ENCODE results near the gene CALML5. TPM values are rescaled to one million over a fixed set of nuclear protein-coding genes. Genes with fewer than 3 reads are reported as not detected.

Gene CALML5
- total RNA-seq, 1 experiment from 2014 or later, result not detected

- peak overlapping the region; percentile 78 for H3K27ac Mint-ChIP-seq (ENCODE audit: low read depth, unreplicated experiment)
- intact Hi-C loops (cut with micrococcal nuclease), result loop anchor here (5.0 kb wide), 1 partner anchor 71 kb away; no protein-coding TSS in a partner anchor
- ChIA-PET POLR2A (interaction anchor here (0.6 to 5.2 kb wide), 19 partner anchors 9 to 348 kb away, joined by 3 to 45 read pairs (median 5); partner anchors contain the start of gene CALML3), CTCF (interaction anchor here (0.6 to 1.0 kb wide), 4 partner anchors 24 to 157 kb away, joined by 3 to 4 read pairs (median 4); no protein-coding TSS in a partner anchor)
- no peak for TF ChIP-seq CTCF (IDR thresholded peaks at IDR 0.05; ENCODE audit: unreplicated experiment)
- DNase-seq (ENCODE audit: unreplicated experiment), result no peak
- peaks cover 25% of the 10 kb centered on the region for H3K4me1 Mint-ChIP-seq (ENCODE audit: insufficient read depth, unreplicated experiment)
- peaks cover 23% of the 10 kb centered on the region for H3K36me3 Mint-ChIP-seq (ENCODE audit: insufficient read depth, unreplicated experiment)
- no TSS peak for BruUV-seq (replicated peaks)
- peaks cover 7% of the 10 kb centered on the region for H3K9me3 Mint-ChIP-seq (ENCODE audit: unreplicated experiment)
- H3K4me3 Mint-ChIP-seq (ENCODE audit: unreplicated experiment), result peak overlapping the region; percentile 43
- no peaks in the 10 kb centered on the region for H3K27me3 Mint-ChIP-seq (ENCODE audit: insufficient read depth, unreplicated experiment)
Measured at GRCh38 chr10:5465976-5466450, 33.4 kb downstream of the CALML5 start.

- ChIA-PET POLR2A (interaction anchor here (0.6 to 5.2 kb wide), 10 partner anchors 12 to 204 kb away, joined by 3 to 31 read pairs (median 4); no protein-coding TSS in a partner anchor), CTCF (interaction anchor here (0.6 to 2.1 kb wide), 6 partner anchors 16 to 615 kb away, joined by 3 to 9 read pairs (median 4); no protein-coding TSS in a partner anchor)
- intact Hi-C loops (cut with micrococcal nuclease), result no loop called here
- Mint-ChIP-seq H3K27me3 (ENCODE audit: insufficient read depth, unreplicated experiment) (no peaks in the 10 kb centered on the region), H3K9me3 (ENCODE audit: unreplicated experiment) (peaks cover 7% of the 10 kb centered on the region), H3K36me3 (ENCODE audit: insufficient read depth, unreplicated experiment) (peaks cover 29% of the 10 kb centered on the region), H3K4me1 (ENCODE audit: insufficient read depth, unreplicated experiment) (peaks cover 25% of the 10 kb centered on the region), H3K4me3 (ENCODE audit: unreplicated experiment) (no peak overlapping the region), H3K27ac (ENCODE audit: low read depth, unreplicated experiment) (no peak overlapping the region)
- DNase-seq (ENCODE audit: unreplicated experiment), result no peak
- BruUV-seq (replicated peaks), result no TSS peak
- TF ChIP-seq CTCF (IDR thresholded peaks at IDR 0.05; ENCODE audit: unreplicated experiment), result no peak
Measured at GRCh38 chr10:5464546-5464945, 34.8 kb downstream of the CALML5 start.

- H3K36me3 Mint-ChIP-seq (ENCODE audit: insufficient read depth, unreplicated experiment), result peaks cover 43% of the 10 kb centered on the region
- ChIA-PET POLR2A (interaction anchor here (0.8 to 5.2 kb wide), 9 partner anchors 11 to 160 kb away, joined by 3 to 31 read pairs (median 4); no protein-coding TSS in a partner anchor), CTCF (interaction anchor here (1.8 to 2.1 kb wide), 3 partner anchors 87 to 160 kb away, joined by 4 to 11 read pairs (median 9); no protein-coding TSS in a partner anchor)
- peaks cover 32% of the 10 kb centered on the region for H3K4me1 Mint-ChIP-seq (ENCODE audit: insufficient read depth, unreplicated experiment)
- no peak for DNase-seq (ENCODE audit: unreplicated experiment)
- peaks cover 7% of the 10 kb centered on the region for H3K9me3 Mint-ChIP-seq (ENCODE audit: unreplicated experiment)
- no peak for TF ChIP-seq CTCF (IDR thresholded peaks at IDR 0.05; ENCODE audit: unreplicated experiment)
- no peak overlapping the region for H3K4me3 Mint-ChIP-seq (ENCODE audit: unreplicated experiment)
- H3K27ac Mint-ChIP-seq (ENCODE audit: low read depth, unreplicated experiment), result peak overlapping the region; percentile 39
- no TSS peak for BruUV-seq (replicated peaks)
- intact Hi-C loops (cut with micrococcal nuclease), result no loop called here
- no peaks in the 10 kb centered on the region for H3K27me3 Mint-ChIP-seq (ENCODE audit: insufficient read depth, unreplicated experiment)
Measured at GRCh38 chr10:5462841-5463293, 36.5 kb downstream of the CALML5 start.

GRCh38 chr10:5461914-5462840, 37.2 kb downstream of the CALML5 start:
- peaks cover 49% of the 10 kb centered on the region for H3K36me3 Mint-ChIP-seq (ENCODE audit: insufficient read depth, unreplicated experiment)
- POLR2A ChIA-PET, result interaction anchor here (0.8 to 2.2 kb wide), 10 partner anchors 10 to 143 kb away, joined by 3 to 8 read pairs (median 4); no protein-coding TSS in a partner anchor
- peak overlapping the region; percentile 39 for H3K27ac Mint-ChIP-seq (ENCODE audit: low read depth, unreplicated experiment)
- CTCF ChIA-PET, result interaction anchor here (0.6 to 2.1 kb wide), 3 partner anchors 20 to 161 kb away, joined by 3 to 11 read pairs (median 4); no protein-coding TSS in a partner anchor
- TF ChIP-seq CTCF (IDR thresholded peaks at IDR 0.05; ENCODE audit: unreplicated experiment), result no peak
- no TSS peak for BruUV-seq (replicated peaks)
- no peaks in the 10 kb centered on the region for H3K27me3 Mint-ChIP-seq (ENCODE audit: insufficient read depth, unreplicated experiment)
- intact Hi-C loops (cut with micrococcal nuclease), result no loop called here
- no peak overlapping the region for H3K4me3 Mint-ChIP-seq (ENCODE audit: unreplicated experiment)
- no peak for DNase-seq (ENCODE audit: unreplicated experiment)
- H3K9me3 Mint-ChIP-seq (ENCODE audit: unreplicated experiment), result peaks cover 7% of the 10 kb centered on the region
- H3K4me1 Mint-ChIP-seq (ENCODE audit: insufficient read depth, unreplicated experiment), result peaks cover 35% of the 10 kb centered on the region

Measured in MCF 10A (cell line).